Hepatocyte (in vitro differentiated cells): ENCODE data around the gene FUBP3. TPM values are rescaled to one million over a fixed set of nuclear protein-coding genes. Genes with fewer than 3 reads are reported as not detected.

ENCODE experiments used
- DNase-seq: peaks from one replicate; pipeline ENCODE4 v3.0.0-alpha.2; 2016; ENCODE audit warnings: low spot score
- H2AFZ ChIP-seq: fragments of 200-600 bp; sonication (generic); 2 replicates; pipeline ENCODE4 v1.6.0; 2016; ENCODE audit warnings: antibody characterized with exemption, mild to moderate bottlenecking
- H3K27ac ChIP-seq: fragments of 200-600 bp; sonication (generic); 2 replicates; pipeline ENCODE4 v1.5.1; 2016; ENCODE audit warnings: mild to moderate bottlenecking
- H3K27me3 ChIP-seq: fragments of 200-600 bp; sonication (generic); 2 replicates; pipeline ENCODE4 v1.6.1; 2016
- H3K36me3 ChIP-seq: fragments of 200-600 bp; sonication (generic); replicated peaks from 2 replicates; pipeline ENCODE4 v1.5.1; 2016; ENCODE audit warnings: low read depth; ENCODE audit not compliant: insufficient read depth
- H3K4me1 ChIP-seq: fragments of 200-600 bp; sonication (generic); 2 replicates; pipeline ENCODE4 v1.5.1; 2016; ENCODE audit warnings: mild to moderate bottlenecking, moderate library complexity; ENCODE audit not compliant: insufficient read depth
- H3K4me2 ChIP-seq: fragments of 200-600 bp; sonication (generic); 2 replicates; pipeline ENCODE4 v1.6.0; 2016
- H3K4me3 ChIP-seq: fragments of 200-600 bp; sonication (generic); 2 replicates; pipeline ENCODE4 v1.5.1; 2016; ENCODE audit warnings: mild to moderate bottlenecking
- H3K79me2 ChIP-seq: fragments of 200-600 bp; sonication (generic); 2 replicates; pipeline ENCODE4 v1.6.0; 2017; ENCODE audit warnings: mild to moderate bottlenecking
- H3K9me2 ChIP-seq: fragments of 200-600 bp; sonication (generic); replicated peaks from 2 replicates; pipeline ENCODE4 v1.6.0; 2017; ENCODE audit warnings: mild to moderate bottlenecking; ENCODE audit not compliant: insufficient read depth
- H3K9me3 ChIP-seq: fragments of 200-600 bp; sonication (generic); 2 replicates; pipeline ENCODE4 v1.5.1; 2016; ENCODE audit warnings: low read depth, mild to moderate bottlenecking
- H4K20me1 ChIP-seq: fragments of 200-600 bp; sonication (generic); 2 replicates; pipeline ENCODE4 v1.6.0; 2016; ENCODE audit warnings: mild to moderate bottlenecking; ENCODE audit not compliant: insufficient read depth, poor library complexity, severe bottlenecking
- CTCF ChIP-seq: fragments of 200-600 bp; sonication (generic); IDR thresholded peaks from 2 replicates; pipeline ENCODE4 v1.5.1; 2016; ENCODE audit warnings: antibody characterized with exemption, mild to moderate bottlenecking; ENCODE audit not compliant: poor library complexity
- EZH2 ChIP-seq: fragments of 200-600 bp; sonication (generic); IDR thresholded peaks from 2 replicates; pipeline ENCODE4 v1.6.1; 2016; ENCODE audit warnings: antibody characterized with exemption, mild to moderate bottlenecking, borderline replicate concordance
- EZH2phosphoT487 ChIP-seq: fragments of 200-600 bp; sonication (generic); IDR thresholded peaks from one replicate; pipeline ENCODE4 v1.6.1; 2018; ENCODE audit warnings: antibody characterized with exemption, mild to moderate bottlenecking, low read depth, moderate library complexity; ENCODE audit not compliant: unreplicated experiment, severe bottlenecking
- WGBS: methylation state at CpG from one replicate; pipeline ENCODE4 v1.1.6; 2016; ENCODE audit warnings: low lambda C conversion rate; ENCODE audit errors: missing lambda C conversion rate; 5-methylcytosine and 5-hydroxymethylcytosine counted together
- polyA plus RNA-seq: library from polyadenylated mRNA; unstranded; fragments of >200 nt; fragmentation: Nextera tagmentation; extraction: Ambion mirVana; gene quantifications from 2 replicates; pipeline ENCODE4 v1.2.1, GENCODE V29; 2016
- total RNA-seq: library from RNA; depleted of rRNA; stranded (reverse); fragments of >200 nt; gene quantifications from 2 replicates; pipeline ENCODE4 v1.2.3, GENCODE V29; 2014

Gene FUBP3
- total and polyA plus RNA-seq, 2 experiments from 2014 or later = 55.1 to 56.1 TPM

DNA sequence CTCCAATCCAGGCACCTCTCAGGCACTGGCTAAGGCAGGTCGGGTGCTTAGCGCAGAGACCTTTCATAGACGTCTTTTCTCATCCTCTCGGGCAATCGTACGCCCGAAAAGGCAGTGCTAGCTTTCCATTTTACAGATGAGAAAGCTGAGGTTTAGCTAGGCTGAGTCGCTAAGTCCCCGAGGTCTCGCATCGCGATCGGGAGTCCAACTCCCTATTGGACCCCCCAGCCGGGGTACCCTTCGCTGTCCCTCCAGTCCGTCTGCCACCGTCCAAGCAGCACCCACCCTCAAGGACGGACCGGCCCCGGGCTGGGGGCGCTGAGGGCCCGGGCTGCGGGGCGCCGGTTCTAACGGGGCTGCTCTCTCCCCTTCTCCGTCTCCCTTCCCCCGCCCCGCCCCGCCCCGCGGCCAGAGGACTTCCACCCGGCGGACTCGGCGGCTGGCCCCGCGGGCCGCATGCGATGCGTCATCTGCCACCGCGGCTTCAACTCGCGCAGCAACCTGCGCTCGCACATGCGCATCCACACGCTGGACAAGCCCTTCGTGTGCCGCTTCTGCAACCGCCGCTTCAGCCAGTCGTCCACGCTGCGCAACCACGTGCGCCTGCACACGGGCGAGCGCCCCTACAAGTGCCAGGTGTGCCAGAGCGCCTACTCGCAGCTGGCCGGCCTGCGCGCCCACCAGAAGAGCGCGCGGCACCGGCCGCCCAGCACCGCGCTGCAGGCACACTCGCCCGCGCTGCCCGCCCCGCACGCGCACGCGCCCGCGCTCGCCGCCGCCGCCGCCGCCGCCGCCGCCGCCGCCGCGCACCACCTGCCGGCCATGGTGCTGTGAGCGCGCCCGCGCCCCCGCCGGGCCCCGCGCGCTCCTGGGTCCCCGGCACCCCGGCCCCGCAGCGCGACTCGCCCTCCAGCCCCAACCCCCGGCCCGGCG lies 101.7 kb downstream of the FUBP3 start:
- Histone ChIP-seq H3K4me3 (peak overlapping the region; percentile 57), H3K4me2 (peak overlapping the region; percentile 98), H3K4me1 (no peaks in the 10 kb centered on the region), H3K9me3 (no peaks in the 10 kb centered on the region), H4K20me1 (no peaks in the 10 kb centered on the region), H3K27me3 (peaks cover 15% of the 10 kb centered on the region), H3K36me3 (no peaks in the 10 kb centered on the region), H3K9me2 (no peaks in the 10 kb centered on the region), H3K27ac (no peak overlapping the region), H3K79me2 (no peaks in the 10 kb centered on the region), H2AFZ (peak overlapping the region; percentile 36)
- TF ChIP-seq EZH2phosphoT487 = no peak
- peak; percentile 95 for DNase-seq
- WGBS = 10% methylated on average over 38 of the region's 116 CpGs

DNA sequence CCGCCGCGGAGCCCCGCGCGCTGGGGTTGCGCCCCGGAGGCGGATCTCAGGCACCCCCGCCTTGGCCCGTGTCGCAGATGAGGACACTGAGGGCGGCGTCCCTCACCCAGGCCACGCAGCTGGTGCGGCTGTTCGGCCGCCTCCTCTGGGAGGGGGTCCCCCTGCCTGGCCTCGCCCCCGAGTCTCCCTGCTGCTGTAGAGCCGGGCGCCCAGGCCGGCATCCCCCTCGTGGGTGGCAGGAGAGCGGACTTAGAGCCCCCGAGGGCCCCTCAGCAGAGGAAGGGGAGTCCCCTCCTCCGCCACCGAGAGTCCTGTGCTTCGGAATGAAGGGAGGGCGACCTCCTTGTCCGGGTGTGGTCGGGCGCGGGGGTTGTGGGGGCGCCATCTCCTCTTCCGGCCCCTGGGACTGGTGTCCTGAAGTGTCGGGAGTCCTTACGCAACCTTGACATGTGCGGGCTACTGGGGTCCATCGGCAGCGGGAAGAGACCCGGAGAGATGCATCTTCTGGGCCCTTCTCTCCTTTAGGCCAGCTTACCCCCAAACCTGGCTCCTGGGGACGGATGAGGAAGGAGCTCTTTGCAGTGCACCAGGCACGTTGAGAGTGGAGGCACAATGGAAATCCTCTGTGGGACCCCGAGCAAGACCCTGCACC lies 102.5 kb downstream of the FUBP3 start:
- H3K79me2 ChIP-seq = no peaks in the 10 kb centered on the region
- DNase-seq = no peak
- H3K4me2 ChIP-seq = peak overlapping the region; percentile 98
- peaks cover 15% of the 10 kb centered on the region for H3K27me3 ChIP-seq
- H3K9me2 ChIP-seq = no peaks in the 10 kb centered on the region
- H3K36me3 ChIP-seq = no peaks in the 10 kb centered on the region
- no peaks in the 10 kb centered on the region for H3K9me3 ChIP-seq
- no peak overlapping the region for H3K27ac ChIP-seq
- no peaks in the 10 kb centered on the region for H3K4me1 ChIP-seq
- H4K20me1 ChIP-seq = no peaks in the 10 kb centered on the region
- peak overlapping the region; percentile 45 for H3K4me3 ChIP-seq
- WGBS = 3% methylated on average over 40 of the region's 45 CpGs
- H2AFZ ChIP-seq = peak overlapping the region; percentile 92
- TF ChIP-seq EZH2 (no peak), EZH2phosphoT487 (no peak), CTCF (no peak)

GRCh38 chr9:130682421-130683121 lies 103.2 kb downstream of the FUBP3 start:
- peak; percentile 89 for DNase-seq
- Histone ChIP-seq H3K4me2 (peak overlapping the region; percentile 98), H3K9me2 (no peaks in the 10 kb centered on the region), H3K27me3 (peaks cover 15% of the 10 kb centered on the region), H3K9me3 (no peaks in the 10 kb centered on the region), H3K79me2 (no peaks in the 10 kb centered on the region), H3K27ac (no peak overlapping the region), H3K36me3 (no peaks in the 10 kb centered on the region), H3K4me1 (no peaks in the 10 kb centered on the region), H3K4me3 (no peak overlapping the region), H4K20me1 (no peaks in the 10 kb centered on the region), H2AFZ (peak overlapping the region; percentile 92)
- TF ChIP-seq EZH2 (no peak), CTCF (peak; percentile 91), EZH2phosphoT487 (no peak)
- WGBS = 7% methylated on average over 22 of the region's 22 CpGs
